Stomach smooth muscle (tissue), 2 donors: ENCODE data around the gene SHTN1.

Experiments used
- H3K27ac ChIP-seq: one replicate; pipeline ENCODE4 v1.7.0; 2013; ENCODE audit warnings: mild to moderate bottlenecking, low read length, inconsistent platforms
- H3K27me3 ChIP-seq, 2 donors: one replicate each; pipeline ENCODE4 v1.7.0; 2013; ENCODE audit warnings: low read length in 2 of 2; ENCODE audit not compliant: insufficient read depth in 2 of 2, control insufficient read depth in 1 of 2
- H3K36me3 ChIP-seq, 2 donors: one replicate each; pipeline ENCODE4 v1.7.0; 2013; ENCODE audit warnings: low read length in 2 of 2; ENCODE audit not compliant: control insufficient read depth in 2 of 2, insufficient read depth in 2 of 2
- H3K4me1 ChIP-seq: one replicate; pipeline ENCODE4 v1.7.0; 2013; ENCODE audit warnings: low read length; ENCODE audit not compliant: control insufficient read depth, insufficient read depth
- H3K4me3 ChIP-seq, 2 donors: one replicate each; pipeline ENCODE4 v1.7.0; 2013; ENCODE audit warnings: low read length in 2 of 2
- H3K9ac ChIP-seq, 2 donors: one replicate each; pipeline ENCODE4 v1.7.0; 2013; ENCODE audit warnings: low read length in 2 of 2, mild to moderate bottlenecking in 1 of 2
- H3K9me3 ChIP-seq, 2 donors: one replicate each; pipeline ENCODE4 v1.7.0; 2013; ENCODE audit warnings: low read length in 2 of 2; ENCODE audit not compliant: control insufficient read depth in 2 of 2
- donor health status: healthy.
- donor health status: Pancreatic carcinoma.

The SHTN1 gene

DNA sequence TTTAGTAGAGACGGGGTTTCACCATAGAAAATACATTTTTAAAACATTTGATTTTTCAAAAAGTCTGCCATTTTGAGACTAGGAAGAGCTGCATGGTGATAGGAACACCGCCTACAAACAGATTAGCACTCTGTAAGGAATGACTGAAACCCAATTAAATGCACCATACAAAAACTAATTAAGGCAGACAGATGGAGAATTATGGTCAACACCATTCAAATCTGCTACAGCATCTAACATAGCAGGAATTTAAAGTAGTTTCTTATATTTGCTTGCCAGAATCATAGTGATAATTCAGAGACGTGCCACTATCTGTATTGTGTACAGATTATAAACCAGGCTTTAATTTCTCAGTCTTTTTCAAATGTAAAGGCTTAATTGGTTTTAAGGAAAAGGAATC is 87.5 kb downstream of the SHTN1 start:
- Histone ChIP-seq H3K27me3 (no peaks in the 10 kb centered on the region), H3K4me1 (no peaks in the 10 kb centered on the region), H3K36me3 (no peaks in the 10 kb centered on the region), H3K9ac (no peak overlapping the region), H3K4me3 (no peak overlapping the region), H3K27ac (no peak overlapping the region), H3K9me3 (no peaks in the 10 kb centered on the region)

DNA sequence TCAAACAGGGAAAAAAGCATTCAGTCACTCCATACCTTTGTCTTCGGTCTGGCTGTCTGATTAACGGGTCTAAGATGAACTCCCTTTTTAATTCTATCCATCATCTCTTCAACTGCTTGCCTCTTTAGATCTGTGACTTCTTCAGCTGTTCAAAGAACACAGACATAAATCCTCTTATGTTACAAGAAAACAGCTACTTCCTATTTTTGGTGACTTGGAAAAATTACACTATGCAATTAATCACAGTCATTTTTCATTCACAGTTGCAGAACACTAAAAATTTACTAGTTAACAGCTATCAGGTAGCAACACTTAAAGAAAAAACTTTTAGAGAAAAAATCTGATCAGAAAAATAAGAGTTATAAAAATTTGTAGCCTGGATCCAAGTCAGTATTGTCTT is 89.6 kb downstream of the SHTN1 start:
- H3K36me3 ChIP-seq, result no peaks in the 10 kb centered on the region
- no peak overlapping the region for H3K27ac ChIP-seq
- no peaks in the 10 kb centered on the region for H3K4me1 ChIP-seq
- no peak overlapping the region for H3K4me3 ChIP-seq
- no peak overlapping the region for H3K9ac ChIP-seq
- no peaks in the 10 kb centered on the region for H3K9me3 ChIP-seq
- no peaks in the 10 kb centered on the region for H3K27me3 ChIP-seq

DNA sequence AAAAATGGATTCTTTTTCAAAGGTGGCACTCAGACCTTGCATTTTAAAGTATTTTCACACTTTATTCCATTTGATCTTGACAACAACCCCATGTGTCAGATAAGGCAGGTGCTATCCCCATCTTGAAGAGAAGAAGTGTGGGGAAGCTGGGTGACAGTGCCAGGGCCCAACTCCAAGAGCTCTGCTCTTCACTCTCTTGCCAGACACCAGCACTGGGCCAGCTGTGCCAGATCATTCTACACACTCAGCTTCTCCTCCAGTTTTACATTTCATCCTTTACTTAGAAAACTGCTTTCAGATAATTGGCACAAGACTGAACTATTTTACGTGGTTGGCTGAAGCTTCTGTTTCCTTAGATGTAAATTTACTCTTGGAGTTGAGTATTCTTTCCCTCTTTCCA is 91.3 kb downstream of the SHTN1 start:
- Histone ChIP-seq H3K4me1 (no peaks in the 10 kb centered on the region), H3K27ac (no peak overlapping the region), H3K9ac (no peak overlapping the region), H3K4me3 (no peak overlapping the region), H3K36me3 (no peaks in the 10 kb centered on the region), H3K27me3 (no peaks in the 10 kb centered on the region), H3K9me3 (no peaks in the 10 kb centered on the region)

DNA sequence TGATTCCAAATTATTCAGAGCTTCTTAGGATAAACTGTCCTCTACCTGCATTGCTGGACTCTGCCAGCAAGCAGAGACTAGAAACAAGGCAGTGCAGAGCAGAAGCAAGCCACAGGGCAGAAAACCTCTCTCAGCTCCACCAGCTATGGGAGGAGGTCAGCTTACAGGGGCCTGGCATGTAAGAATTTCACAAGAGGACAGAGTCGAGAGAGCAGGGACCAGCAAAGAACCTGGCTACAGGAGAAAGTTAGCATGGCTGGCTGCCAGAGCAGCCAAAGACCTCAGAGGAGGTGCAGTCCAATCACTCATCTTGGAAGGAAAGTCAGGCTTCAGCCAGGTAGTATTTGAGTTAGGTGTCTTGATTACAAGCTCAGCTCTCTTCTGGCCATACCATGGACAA is 92.8 kb downstream of the SHTN1 start:
- Histone ChIP-seq H3K27ac (no peak overlapping the region), H3K27me3 (no peaks in the 10 kb centered on the region), H3K4me3 (no peak overlapping the region), H3K9ac (no peak overlapping the region), H3K9me3 (no peaks in the 10 kb centered on the region), H3K4me1 (no peaks in the 10 kb centered on the region), H3K36me3 (no peaks in the 10 kb centered on the region)

DNA sequence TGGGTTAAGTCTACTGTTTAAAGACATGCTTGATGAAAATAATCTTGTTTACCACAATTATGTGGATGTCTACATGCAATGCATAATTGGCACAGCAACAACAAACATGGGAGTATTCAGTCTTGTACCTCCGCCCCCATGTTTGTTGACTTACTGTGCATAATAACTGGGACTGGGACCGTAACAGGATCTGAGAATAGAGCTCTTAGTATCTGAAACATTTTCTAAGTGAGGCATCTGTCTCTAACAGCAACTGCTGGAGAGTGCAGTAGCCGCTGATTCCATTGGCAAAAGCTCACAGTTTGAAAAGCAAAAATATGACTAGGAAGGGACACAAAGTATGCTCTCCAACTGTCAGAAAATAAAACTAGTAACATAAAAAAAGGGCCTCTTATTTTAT is 94.1 kb downstream of the SHTN1 start:
- Histone ChIP-seq H3K4me3 (no peak overlapping the region), H3K27me3 (no peaks in the 10 kb centered on the region), H3K9ac (no peak overlapping the region), H3K36me3 (no peaks in the 10 kb centered on the region), H3K27ac (no peak overlapping the region), H3K9me3 (no peaks in the 10 kb centered on the region), H3K4me1 (no peaks in the 10 kb centered on the region)

DNA sequence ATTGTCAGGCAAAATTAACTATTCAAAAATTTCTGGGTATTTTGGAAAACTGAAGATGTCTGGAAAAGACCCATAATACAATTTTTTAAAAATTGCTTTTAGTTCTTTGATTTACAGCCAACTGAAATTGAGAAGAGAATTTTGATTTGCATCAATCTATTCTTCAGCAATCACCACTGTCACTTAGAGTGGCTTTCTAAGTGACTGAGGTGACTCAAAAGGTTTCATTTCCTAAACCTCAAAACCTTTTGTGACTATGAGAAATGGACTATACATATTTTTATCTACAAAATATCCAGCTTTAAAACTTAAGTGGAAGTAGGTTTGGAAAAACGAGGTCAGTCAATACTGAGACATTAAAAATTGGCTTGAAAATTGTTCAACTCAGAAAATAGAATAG is 95.7 kb downstream of the SHTN1 start:
- Histone ChIP-seq H3K4me3 (no peak overlapping the region), H3K27me3 (no peaks in the 10 kb centered on the region), H3K9me3 (no peaks in the 10 kb centered on the region), H3K9ac (no peak overlapping the region), H3K4me1 (no peaks in the 10 kb centered on the region), H3K27ac (no peak overlapping the region), H3K36me3 (no peaks in the 10 kb centered on the region)

DNA sequence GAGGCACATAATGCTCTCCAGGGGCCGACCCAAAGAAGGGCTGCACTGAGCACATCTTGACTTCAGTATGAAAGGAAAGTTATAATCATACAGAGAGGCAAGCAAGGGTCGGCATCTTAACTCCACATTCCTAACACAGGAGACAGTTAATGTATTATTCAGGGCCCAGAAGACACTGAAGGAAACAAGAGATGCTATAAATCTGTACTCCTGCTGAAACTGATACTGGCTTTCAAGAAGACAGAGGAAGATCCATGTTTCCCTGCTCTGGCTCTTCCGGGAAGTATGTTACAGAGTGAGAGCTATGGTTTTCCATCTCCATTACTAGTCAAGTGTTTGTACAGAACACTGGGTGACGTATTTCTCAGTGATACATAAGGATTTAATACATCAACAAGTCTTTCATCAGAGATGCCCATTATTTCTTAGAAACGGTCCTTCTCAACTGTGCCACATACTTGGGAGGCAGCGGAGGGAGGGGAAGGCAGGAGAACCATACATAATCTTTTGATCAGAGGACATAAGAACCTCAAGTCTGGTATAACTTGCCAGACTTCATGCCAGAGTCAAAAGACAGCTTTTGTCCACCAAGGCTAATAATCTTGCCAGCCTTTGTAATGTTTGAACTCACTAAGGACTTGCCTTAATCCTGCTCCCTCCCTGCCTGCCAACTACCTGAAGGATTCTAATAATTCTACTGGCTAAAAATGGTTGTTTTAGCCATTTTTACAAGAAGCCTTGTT is 97.6 kb downstream of the SHTN1 start:
- no peak overlapping the region for H3K9ac ChIP-seq
- H3K4me1 ChIP-seq, result no peaks in the 10 kb centered on the region
- H3K36me3 ChIP-seq, result no peaks in the 10 kb centered on the region
- H3K4me3 ChIP-seq, result no peak overlapping the region
- H3K27ac ChIP-seq, result no peak overlapping the region
- H3K9me3 ChIP-seq, result no peaks in the 10 kb centered on the region
- H3K27me3 ChIP-seq, result no peaks in the 10 kb centered on the region

DNA sequence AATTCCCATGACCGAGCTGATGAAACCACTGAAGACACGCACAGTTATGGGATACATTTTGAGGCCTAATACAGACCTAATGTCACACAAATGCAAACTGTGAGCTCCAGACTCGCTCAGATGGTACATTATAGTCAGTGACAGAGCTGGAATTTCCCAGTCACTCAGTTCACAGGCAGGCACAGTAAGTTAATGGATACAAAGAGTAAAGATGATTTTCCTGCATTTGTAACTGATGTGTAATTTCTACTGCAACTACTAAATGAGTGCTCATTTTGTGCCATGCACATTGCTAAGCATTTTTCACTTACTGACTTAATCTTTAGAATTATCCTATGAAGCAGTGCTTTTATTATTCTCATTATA is 99.2 kb downstream of the SHTN1 start:
- Histone ChIP-seq H3K4me3 (no peak overlapping the region), H3K9ac (no peak overlapping the region), H3K36me3 (no peaks in the 10 kb centered on the region), H3K27me3 (no peaks in the 10 kb centered on the region), H3K4me1 (no peaks in the 10 kb centered on the region), H3K27ac (no peak overlapping the region), H3K9me3 (no peaks in the 10 kb centered on the region)

DNA sequence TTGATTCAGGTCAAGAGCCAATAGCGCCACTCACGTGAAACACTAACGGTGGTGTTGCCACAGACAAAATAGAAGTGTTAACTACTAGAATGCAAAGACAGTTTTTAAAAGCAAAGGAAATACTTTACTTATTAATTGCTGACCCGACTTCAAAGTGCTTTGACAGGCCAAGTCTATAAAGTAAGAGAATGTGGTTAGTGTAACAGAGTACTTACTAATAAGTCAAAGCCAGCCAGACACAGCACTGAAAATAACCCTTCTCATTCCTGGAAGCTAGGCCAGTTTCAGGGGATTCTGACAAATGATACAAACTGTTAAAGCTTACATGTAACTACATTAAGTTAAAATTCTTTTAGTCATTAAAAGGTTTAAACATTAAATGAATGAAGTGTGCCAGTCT is 105.4 kb downstream of the SHTN1 start:
- no peak overlapping the region for H3K9ac ChIP-seq

DNA sequence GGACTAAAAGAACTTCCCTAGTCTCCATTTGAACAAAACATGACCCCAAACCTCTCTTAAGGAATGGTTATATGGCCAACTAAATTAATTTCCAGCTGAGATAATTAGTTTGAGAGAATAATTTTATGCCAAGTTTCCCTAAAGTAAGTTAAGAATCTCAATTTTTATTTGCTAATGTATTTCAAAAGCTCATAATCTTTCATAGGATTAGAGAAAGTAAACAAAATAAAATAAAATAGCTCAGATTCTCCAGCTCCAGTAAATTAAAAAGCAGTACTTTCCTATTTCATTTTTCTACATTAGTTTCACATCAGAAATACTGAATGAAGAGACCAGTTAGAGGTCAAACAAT is 111.3 kb downstream of the SHTN1 start:
- Histone ChIP-seq H3K9ac (no peak overlapping the region), H3K4me1 (no peaks in the 10 kb centered on the region), H3K27me3 (no peaks in the 10 kb centered on the region), H3K27ac (no peak overlapping the region), H3K4me3 (no peak overlapping the region), H3K36me3 (no peaks in the 10 kb centered on the region), H3K9me3 (no peaks in the 10 kb centered on the region)

More for the DNA sequence above, 105.4 kb downstream of the SHTN1 start:
- no peak overlapping the region for H3K4me3 ChIP-seq
- no peaks in the 10 kb centered on the region for H3K9me3 ChIP-seq
- H3K27ac ChIP-seq, result no peak overlapping the region
- no peaks in the 10 kb centered on the region for H3K27me3 ChIP-seq
- no peaks in the 10 kb centered on the region for H3K36me3 ChIP-seq
- no peaks in the 10 kb centered on the region for H3K4me1 ChIP-seq

DNA sequence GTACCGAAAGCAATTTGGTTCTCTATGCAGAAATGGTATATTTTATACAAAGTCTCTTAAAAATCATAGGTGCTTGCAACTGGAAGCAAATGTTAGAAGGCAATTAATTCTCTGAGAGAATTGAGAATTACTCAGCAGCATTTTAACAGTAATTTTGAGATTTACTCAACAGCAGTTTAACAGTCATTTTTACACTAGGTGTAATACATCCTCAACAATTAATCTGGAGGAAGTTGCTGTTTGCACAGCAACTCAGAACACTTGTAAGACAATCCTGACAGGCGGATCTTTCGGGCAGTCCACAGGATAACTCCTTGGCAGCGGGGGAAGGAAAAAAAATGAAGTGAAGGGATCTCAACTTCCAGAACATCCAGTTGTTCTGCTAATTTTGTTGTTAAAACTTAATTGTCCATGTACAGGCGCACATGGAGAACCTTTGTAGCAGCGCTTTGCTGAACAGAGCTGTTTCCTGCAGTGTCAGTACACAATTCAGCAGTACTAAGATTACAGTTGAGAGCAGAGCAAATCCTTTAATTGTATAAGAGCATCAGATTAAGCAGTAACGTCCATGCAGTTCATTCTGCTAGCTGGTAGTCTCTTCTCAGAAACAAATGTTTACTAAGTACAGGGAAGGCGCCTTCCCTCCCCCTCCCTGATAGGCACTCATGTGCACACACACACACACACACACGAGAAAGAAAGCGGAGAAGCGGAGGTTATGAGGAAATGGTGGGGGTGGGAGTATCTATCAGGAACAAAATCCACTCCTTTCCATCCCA is 111.9 kb downstream of the SHTN1 start:
- H3K36me3 ChIP-seq, result no peaks in the 10 kb centered on the region
- H3K27me3 ChIP-seq, result no peaks in the 10 kb centered on the region
- no peaks in the 10 kb centered on the region for H3K9me3 ChIP-seq
- H3K9ac ChIP-seq, result no peak overlapping the region
- no peak overlapping the region for H3K27ac ChIP-seq
- no peak overlapping the region for H3K4me3 ChIP-seq
- no peaks in the 10 kb centered on the region for H3K4me1 ChIP-seq
